Karpas-422 (cell line): ENCODE results near the gene ITGB6. TPM values are rescaled to one million over a fixed set of nuclear protein-coding genes. Genes with fewer than 3 reads are reported as not detected.

Experiments
- DNase-seq: peaks from one replicate; pipeline ENCODE4 v3.0.0-alpha.2; 2015
- H2AFZ ChIP-seq: fragments of 200-600 bp; sonication (generic); 2 replicates; pipeline ENCODE4 v1.6.1; 2014; ENCODE audit warnings: antibody characterized with exemption, low read length, mixed read lengths
- H3K27ac ChIP-seq: fragments of 200-600 bp; sonication (generic); 2 replicates; pipeline ENCODE4 v1.5.1; 2014; ENCODE audit warnings: mild to moderate bottlenecking, low read length, moderate library complexity
- H3K27me3 ChIP-seq: fragments of 200-600 bp; sonication (generic); 2 replicates; pipeline ENCODE4 v1.6.1; 2014; ENCODE audit warnings: low read length, mixed read lengths
- H3K36me3 ChIP-seq: fragments of 200-600 bp; sonication (generic); 2 replicates; pipeline ENCODE4 v1.6.1; 2014; ENCODE audit warnings: low read length, mixed read lengths; ENCODE audit not compliant: insufficient read depth
- H3K4me1 ChIP-seq: fragments of 200-600 bp; sonication (generic); 2 replicates; pipeline ENCODE4 v1.6.1; 2014; ENCODE audit warnings: mild to moderate bottlenecking, low read length, mixed read lengths
- H3K4me2 ChIP-seq: fragments of 200-600 bp; sonication (generic); 2 replicates; pipeline ENCODE4 v1.6.1; 2014; ENCODE audit warnings: low read length, low read depth, mild to moderate bottlenecking; ENCODE audit not compliant: poor library complexity, severe bottlenecking
- H3K4me3 ChIP-seq: fragments of 200-600 bp; sonication (generic); 2 replicates; pipeline ENCODE4 v1.5.1; 2014; ENCODE audit warnings: mild to moderate bottlenecking, antibody characterized with exemption, low read length, mixed read lengths
- H3K79me2 ChIP-seq: fragments of 200-600 bp; sonication (generic); 2 replicates; pipeline ENCODE4 v1.6.1; 2014; ENCODE audit warnings: mild to moderate bottlenecking, low read length, mixed read lengths
- H3K9ac ChIP-seq: fragments of 200-600 bp; sonication (generic); 2 replicates; pipeline ENCODE4 v1.6.0; 2014; ENCODE audit warnings: low read length
- H3K9me2 ChIP-seq: fragments of 200-600 bp; sonication (generic), shearing (Covaris generic); replicated peaks from 2 replicates; pipeline ENCODE4 v1.6.0; 2014; ENCODE audit warnings: mild to moderate bottlenecking, low read length, moderate library complexity; ENCODE audit not compliant: insufficient read depth
- H3K9me3 ChIP-seq: fragments of 300-700, 200-600 bp; sonication (generic); 2 replicates; pipeline ENCODE4 v1.6.1; 2014; ENCODE audit warnings: low read length, mixed read lengths
- H4K20me1 ChIP-seq: fragments of 200-600 bp; sonication (generic); 2 replicates; pipeline ENCODE4 v1.6.1; 2014; ENCODE audit warnings: mild to moderate bottlenecking, antibody characterized with exemption, low read length, low read depth; ENCODE audit not compliant: insufficient read depth
- total RNA-seq: library from RNA; depleted of rRNA; stranded (reverse); fragments of >200 nt; shearing (Covaris generic); gene quantifications from 2 replicates; pipeline ENCODE4 v1.2.3, GENCODE V29; 2014; ENCODE audit warnings: low replicate concordance

The ITGB6 gene
- total RNA-seq, 1 experiment from 2014 or later = not detected

DNA sequence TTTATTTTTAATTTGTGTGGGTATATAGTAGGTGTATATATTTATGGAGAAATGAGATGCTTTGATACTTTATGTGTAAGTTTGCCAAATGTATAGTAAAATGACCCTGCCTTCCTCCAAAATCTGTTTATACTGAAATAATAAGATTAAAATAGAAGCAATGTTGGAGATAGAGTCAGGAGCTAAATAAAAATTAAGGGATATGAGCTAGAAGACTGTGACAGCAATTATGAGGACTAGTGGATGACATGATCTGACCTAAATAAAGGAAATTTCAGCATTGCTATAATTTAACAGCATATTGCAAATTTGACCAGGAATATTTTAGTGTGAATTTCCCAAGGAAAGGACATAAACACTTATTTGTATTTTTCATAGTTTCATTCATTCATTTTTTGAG lies 60.7 kb downstream of the ITGB6 start:
- H3K4me3 ChIP-seq = no peak overlapping the region
- no peak overlapping the region for H3K27ac ChIP-seq
- no peaks in the 10 kb centered on the region for H3K9me2 ChIP-seq
- no peak overlapping the region for H3K4me2 ChIP-seq
- no peaks in the 10 kb centered on the region for H3K79me2 ChIP-seq
- H3K27me3 ChIP-seq = no peaks in the 10 kb centered on the region
- no peak for DNase-seq
- H3K4me1 ChIP-seq = no peaks in the 10 kb centered on the region
- no peak overlapping the region for H2AFZ ChIP-seq
- no peak overlapping the region for H3K9ac ChIP-seq
- H3K9me3 ChIP-seq = no peaks in the 10 kb centered on the region
- no peaks in the 10 kb centered on the region for H3K36me3 ChIP-seq
- no peaks in the 10 kb centered on the region for H4K20me1 ChIP-seq

DNA sequence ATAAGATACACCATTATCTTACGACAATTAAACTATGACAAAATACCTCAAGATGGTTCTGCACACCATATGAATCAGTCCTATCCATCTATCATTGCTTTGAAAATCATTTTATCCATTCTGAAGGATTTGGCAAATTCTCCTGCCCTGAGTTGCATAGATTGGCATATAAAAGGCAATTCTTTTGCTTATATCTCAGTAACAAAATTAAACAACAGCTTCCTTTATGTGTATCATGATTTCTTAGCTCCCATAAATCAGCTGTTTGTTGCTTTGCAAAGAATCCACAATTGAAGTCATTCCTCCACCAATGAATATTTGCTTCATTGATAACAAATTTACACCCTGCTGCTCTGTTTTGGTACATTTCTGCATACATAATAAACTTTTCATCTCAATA lies 61.7 kb downstream of the ITGB6 start:
- Histone ChIP-seq H3K27me3 (no peaks in the 10 kb centered on the region), H3K9me3 (no peaks in the 10 kb centered on the region), H3K79me2 (no peaks in the 10 kb centered on the region), H4K20me1 (no peaks in the 10 kb centered on the region), H3K9me2 (no peaks in the 10 kb centered on the region), H3K36me3 (no peaks in the 10 kb centered on the region), H3K27ac (no peak overlapping the region), H3K4me3 (no peak overlapping the region), H3K9ac (no peak overlapping the region), H2AFZ (no peak overlapping the region), H3K4me2 (no peak overlapping the region), H3K4me1 (no peaks in the 10 kb centered on the region)
- DNase-seq = no peak

DNA sequence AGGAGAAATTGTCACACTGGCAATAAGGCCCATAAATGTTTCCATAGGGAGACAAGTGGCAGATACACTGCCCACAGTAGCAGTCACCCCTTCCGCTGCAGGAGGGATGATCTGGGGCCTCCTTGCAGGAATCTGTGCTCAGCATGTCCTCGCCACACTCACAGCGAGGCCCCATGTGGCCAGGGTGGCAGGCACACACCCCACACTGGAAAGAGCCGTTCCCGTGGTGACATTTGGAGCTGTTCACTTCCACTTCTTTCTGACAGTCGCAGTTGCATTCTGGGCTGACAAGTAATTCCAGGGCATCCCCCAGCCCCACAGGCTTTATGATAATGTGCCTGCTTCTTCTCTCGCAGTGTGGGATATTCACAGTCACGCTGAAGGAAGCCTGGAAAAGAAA lies 62.6 kb downstream of the ITGB6 start:
- Histone ChIP-seq H3K9ac (no peak overlapping the region), H4K20me1 (no peaks in the 10 kb centered on the region), H3K4me2 (no peak overlapping the region), H3K4me3 (no peak overlapping the region), H3K79me2 (no peaks in the 10 kb centered on the region), H3K9me3 (no peaks in the 10 kb centered on the region), H2AFZ (no peak overlapping the region), H3K9me2 (no peaks in the 10 kb centered on the region), H3K27ac (no peak overlapping the region), H3K27me3 (no peaks in the 10 kb centered on the region), H3K36me3 (no peaks in the 10 kb centered on the region), H3K4me1 (no peaks in the 10 kb centered on the region)
- no peak for DNase-seq

DNA sequence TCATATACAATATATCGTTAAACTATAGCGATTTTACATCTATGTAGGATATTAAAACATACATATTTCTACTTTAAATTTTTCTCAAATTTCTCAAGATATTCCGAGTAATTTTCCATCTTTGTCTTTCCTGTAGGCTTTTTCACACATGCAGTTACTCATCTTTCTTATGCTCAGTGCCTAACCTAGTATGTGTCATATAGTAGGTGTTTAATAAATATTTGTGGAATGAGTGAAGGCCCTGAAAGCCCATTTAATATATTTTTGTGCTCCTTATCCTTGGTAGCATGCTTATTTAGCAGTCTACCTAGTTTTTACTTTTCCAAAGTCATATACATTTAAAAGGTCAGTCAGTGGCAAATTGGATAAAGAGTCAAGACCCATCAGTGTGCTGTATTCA lies 67.3 kb downstream of the ITGB6 start:
- DNase-seq = no peak
- Histone ChIP-seq H3K9ac (no peak overlapping the region), H3K27ac (no peak overlapping the region), H2AFZ (no peak overlapping the region), H3K79me2 (no peaks in the 10 kb centered on the region), H3K36me3 (no peaks in the 10 kb centered on the region), H3K27me3 (no peaks in the 10 kb centered on the region), H3K4me3 (no peak overlapping the region), H3K4me1 (no peaks in the 10 kb centered on the region), H3K9me3 (no peaks in the 10 kb centered on the region), H3K4me2 (no peak overlapping the region), H4K20me1 (no peaks in the 10 kb centered on the region), H3K9me2 (no peaks in the 10 kb centered on the region)

DNA sequence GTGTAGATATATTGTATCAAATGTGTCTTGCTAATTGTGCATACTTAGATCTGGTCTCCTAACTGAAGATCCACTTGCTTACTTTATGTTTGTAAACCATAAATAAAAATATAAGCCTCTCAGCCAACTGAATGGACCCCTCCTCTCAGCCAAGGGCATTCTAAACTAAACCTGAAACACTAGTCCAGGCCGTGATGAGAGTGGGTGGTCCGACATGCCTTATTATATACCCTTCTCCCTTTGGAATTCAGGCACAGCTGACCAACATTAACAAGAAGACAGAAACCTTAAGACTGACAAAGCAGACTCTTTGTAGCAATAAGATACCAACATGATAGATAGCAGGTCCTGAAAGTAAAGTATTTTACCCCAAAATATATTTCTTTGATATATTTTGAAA lies 73.3 kb downstream of the ITGB6 start:
- H3K36me3 ChIP-seq = no peaks in the 10 kb centered on the region
- H4K20me1 ChIP-seq = no peaks in the 10 kb centered on the region
- no peaks in the 10 kb centered on the region for H3K79me2 ChIP-seq

DNA sequence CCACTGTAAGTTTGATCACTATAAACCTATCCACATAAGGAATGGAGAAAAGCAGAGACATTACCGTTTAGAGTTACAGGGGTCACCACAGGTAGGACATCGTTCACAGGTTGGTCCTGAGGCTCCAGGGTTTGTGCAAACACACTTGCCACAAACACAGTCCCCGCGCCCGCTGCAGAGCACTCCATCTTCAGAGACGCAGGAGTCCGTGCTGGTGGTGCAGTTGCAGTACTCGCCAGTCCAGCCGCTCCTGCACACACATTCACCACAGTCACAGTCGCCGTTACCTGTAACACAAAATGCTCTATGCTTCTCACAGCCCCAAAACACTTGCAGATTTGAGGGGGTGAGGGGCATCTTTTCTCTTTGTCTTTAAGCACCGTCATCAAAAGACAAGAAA lies 73.8 kb downstream of the ITGB6 start:
- H3K9me2 ChIP-seq = no peaks in the 10 kb centered on the region
- H3K27me3 ChIP-seq = no peaks in the 10 kb centered on the region
- H4K20me1 ChIP-seq = no peaks in the 10 kb centered on the region
- no peak overlapping the region for H3K27ac ChIP-seq
- no peaks in the 10 kb centered on the region for H3K79me2 ChIP-seq
- no peaks in the 10 kb centered on the region for H3K4me1 ChIP-seq
- no peak overlapping the region for H3K4me2 ChIP-seq
- no peaks in the 10 kb centered on the region for H3K9me3 ChIP-seq
- no peak overlapping the region for H3K9ac ChIP-seq
- DNase-seq = no peak
- no peaks in the 10 kb centered on the region for H3K36me3 ChIP-seq
- H3K4me3 ChIP-seq = no peak overlapping the region
- H2AFZ ChIP-seq = no peak overlapping the region

More for the DNA sequence above, 73.3 kb downstream of the ITGB6 start:
- Histone ChIP-seq H3K9me3 (no peaks in the 10 kb centered on the region), H3K9ac (no peak overlapping the region), H3K27me3 (no peaks in the 10 kb centered on the region), H2AFZ (no peak overlapping the region), H3K4me1 (no peaks in the 10 kb centered on the region), H3K4me2 (no peak overlapping the region), H3K4me3 (no peak overlapping the region), H3K9me2 (no peaks in the 10 kb centered on the region), H3K27ac (no peak overlapping the region)
- DNase-seq = no peak

DNA sequence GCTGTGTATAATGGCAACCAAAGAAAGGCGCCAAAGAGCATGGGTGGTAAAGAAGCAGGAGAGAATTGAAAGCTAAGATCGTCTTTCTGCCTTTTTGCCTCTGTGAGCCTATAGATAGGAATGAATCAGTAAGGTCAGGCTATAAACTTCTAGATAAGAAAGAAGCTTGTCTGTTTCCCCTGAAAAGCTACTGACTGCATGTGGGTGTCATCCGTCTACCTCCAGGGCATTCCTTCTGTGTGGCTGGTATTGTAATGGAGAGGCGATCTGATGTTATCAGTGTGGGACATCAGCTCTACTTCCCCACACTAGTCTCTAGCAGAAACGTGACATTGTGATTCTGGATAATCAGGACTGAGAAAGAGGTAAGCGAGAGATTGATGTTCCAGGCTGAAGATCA lies 74.2 kb downstream of the ITGB6 start:
- no peaks in the 10 kb centered on the region for H4K20me1 ChIP-seq

DNA sequence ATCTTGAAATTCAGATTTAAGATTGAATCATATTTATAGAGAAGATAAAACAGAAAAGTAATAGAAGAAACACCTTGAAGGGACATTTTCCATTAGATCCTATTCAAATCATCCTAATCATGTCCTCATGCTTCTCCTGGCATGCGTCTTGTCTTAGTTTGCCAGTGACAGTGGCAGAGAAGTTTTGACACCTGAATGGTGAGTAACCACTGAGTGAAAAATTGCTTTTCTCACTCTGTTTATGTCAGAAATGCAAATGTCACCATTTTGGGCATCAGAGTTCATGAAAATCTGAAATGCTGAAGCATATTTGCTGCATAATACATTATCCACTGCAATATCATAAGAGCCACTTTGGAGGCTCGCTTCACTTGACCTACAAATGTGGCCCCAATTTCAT lies 74.7 kb downstream of the ITGB6 start:
- H3K4me1 ChIP-seq = no peaks in the 10 kb centered on the region
- H3K4me2 ChIP-seq = no peak overlapping the region
- no peaks in the 10 kb centered on the region for H3K79me2 ChIP-seq
- no peaks in the 10 kb centered on the region for H3K36me3 ChIP-seq
- H3K9me2 ChIP-seq = no peaks in the 10 kb centered on the region
- no peaks in the 10 kb centered on the region for H4K20me1 ChIP-seq
- no peak overlapping the region for H3K4me3 ChIP-seq
- H3K27ac ChIP-seq = no peak overlapping the region
- H3K9ac ChIP-seq = no peak overlapping the region
- no peaks in the 10 kb centered on the region for H3K9me3 ChIP-seq
- no peaks in the 10 kb centered on the region for H3K27me3 ChIP-seq
- no peak for DNase-seq
- no peak overlapping the region for H2AFZ ChIP-seq

More for the DNA sequence above, 74.2 kb downstream of the ITGB6 start:
- Histone ChIP-seq H3K27me3 (no peaks in the 10 kb centered on the region), H3K9me2 (no peaks in the 10 kb centered on the region), H3K27ac (no peak overlapping the region), H3K79me2 (no peaks in the 10 kb centered on the region), H3K9me3 (no peaks in the 10 kb centered on the region), H3K9ac (no peak overlapping the region), H3K4me3 (no peak overlapping the region), H2AFZ (no peak overlapping the region), H3K36me3 (no peaks in the 10 kb centered on the region), H3K4me2 (no peak overlapping the region), H3K4me1 (no peaks in the 10 kb centered on the region)
- DNase-seq = no peak

DNA sequence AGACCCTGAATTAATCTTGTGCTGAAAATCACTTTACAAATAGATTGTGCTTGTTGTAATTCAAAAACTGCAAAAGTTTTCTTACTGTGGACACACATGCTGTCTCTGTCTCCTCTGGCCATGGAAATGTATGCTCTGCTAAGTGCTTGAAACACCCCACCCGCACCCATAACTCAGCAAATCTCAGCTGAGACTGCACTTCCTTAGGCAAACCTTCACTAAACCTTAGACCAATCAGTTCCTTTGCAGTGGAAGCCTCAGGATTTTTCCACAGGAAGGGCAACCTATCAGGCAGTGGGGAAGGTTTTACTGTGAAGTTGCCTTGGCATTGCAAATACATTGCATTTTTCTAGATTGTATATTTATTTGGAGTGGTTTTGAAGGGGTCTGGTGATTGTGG lies 75.5 kb downstream of the ITGB6 start:
- no peak overlapping the region for H2AFZ ChIP-seq
- H3K4me3 ChIP-seq = no peak overlapping the region
- no peaks in the 10 kb centered on the region for H3K27me3 ChIP-seq
- H3K9me3 ChIP-seq = no peaks in the 10 kb centered on the region
- no peaks in the 10 kb centered on the region for H3K79me2 ChIP-seq
- H3K9ac ChIP-seq = no peak overlapping the region
- H3K4me2 ChIP-seq = no peak overlapping the region
- H4K20me1 ChIP-seq = no peaks in the 10 kb centered on the region
- H3K27ac ChIP-seq = no peak overlapping the region
- H3K9me2 ChIP-seq = no peaks in the 10 kb centered on the region
- H3K4me1 ChIP-seq = no peaks in the 10 kb centered on the region
- DNase-seq = no peak
- no peaks in the 10 kb centered on the region for H3K36me3 ChIP-seq
